ENCODE measurements around the gene RIIAD1. TPM values are rescaled to one million over a fixed set of nuclear protein-coding genes. Genes with fewer than 3 reads are reported as not detected.

Gene RIIAD1
- total and polyA plus RNA-seq, 2 donors (not counting 3 experiments of a cell fraction or from before 2014, with no cell fraction given) = not detected

GRCh38 chr1:151741516-151741915 lies 20.2 kb downstream of the RIIAD1 start:
- POLR2A ChIA-PET = no interaction called here
- no peak overlapping the region for H3K4me3 ChIP-seq (replicated peaks in 1 of 3; ENCODE audit: insufficient read depth in 1 of 3, low read depth in 1 of 3, low read length in 3 of 3)
- H2AFZ ChIP-seq (ENCODE audit: low read depth, low read length) = no peak overlapping the region
- no peaks in the 10 kb centered on the region for H4K20me1 ChIP-seq (replicated peaks; ENCODE audit: control insufficient read depth, extremely low read depth, insufficient read depth, low read length)
- H3K27ac ChIP-seq (ENCODE audit: insufficient read depth, low read depth, low read length) = no peak overlapping the region
- FAIRE-seq (no peak), DNase-seq (ENCODE audit: low read depth, low spot score) (no peak)
- no peaks in the 10 kb centered on the region for H3K4me1 ChIP-seq (ENCODE audit: control insufficient read depth, extremely low read depth, insufficient read depth, low read length)
- no peak overlapping the region for H3K9ac ChIP-seq (replicated peaks; ENCODE audit: extremely low read depth, insufficient read depth, low read length)
- CTCF ChIA-PET = no interaction called here
- intact Hi-C loops (cut with micrococcal nuclease) = no loop called here
- no peaks in the 10 kb centered on the region for H3K9me3 ChIP-seq (replicated peaks; ENCODE audit: control insufficient read depth, insufficient read depth, low read length)
- TF ChIP-seq POLR2AphosphoS5 (IDR thresholded peaks at IDR 0.05; ENCODE audit: insufficient read depth, low read depth, low read length) (no peak), FOS (IDR thresholded peaks at IDR 0.05; ENCODE audit: borderline replicate concordance, insufficient read depth, low read length) (no peak), MYC (IDR thresholded peaks at IDR 0.05; ENCODE audit: low read depth, low read length) (no peak), POLR2A (IDR thresholded peaks at IDR 0.05; ENCODE audit: low read depth, low read length) (no peak), GATA2 (IDR thresholded peaks at IDR 0.05; ENCODE audit: insufficient read depth, insufficient read length, low read depth, low read length) (no peak), MAX (IDR thresholded peaks at IDR 0.05; ENCODE audit: insufficient read depth, insufficient read length) (no peak), JUN (IDR thresholded peaks at IDR 0.05; ENCODE audit: borderline replicate concordance, insufficient read depth, insufficient read length, low read depth) (no peak), EZH2 (IDR thresholded peaks at IDR 0.05; ENCODE audit: borderline replicate concordance, low read depth, low read length, severe bottlenecking) (no peak), CTCF (IDR thresholded peaks at IDR 0.05; ENCODE audit: extremely low read depth in 1 of 2, insufficient read depth in 1 of 2, low read depth in 1 of 2, low read length in 2 of 2) (no peak)
- no peak overlapping the region for H3K4me2 ChIP-seq (ENCODE audit: insufficient read depth, low read length)
- H3K9me1 ChIP-seq (replicated peaks; ENCODE audit: control insufficient read depth, extremely low read depth, insufficient read depth, low read length) = no peaks in the 10 kb centered on the region
- no TSS peak for BruUV-seq (replicated peaks)
- peaks cover 19 to 42% of the 10 kb centered on the region in 2 experiments for H3K27me3 ChIP-seq (ENCODE audit: control insufficient read depth in 2 of 2, insufficient read depth in 2 of 2, low read length in 2 of 2)
- no peaks in the 10 kb centered on the region for H3K79me2 ChIP-seq (ENCODE audit: control insufficient read depth, insufficient read depth, low read length)
- no peaks in the 10 kb centered on the region for H3K36me3 ChIP-seq (ENCODE audit: control insufficient read depth in 2 of 2, extremely low read depth in 1 of 2, insufficient read depth in 2 of 2, low read length in 2 of 2)
- dilution Hi-C loops (cut with MboI; ENCODE audit: extremely low pct_ligation_motif_present, low sequenced_read_pairs) = no loop called here
